Measurements from ENCODE around the gene C9orf153. TPM values are rescaled to one million over a fixed set of nuclear protein-coding genes. Genes with fewer than 3 reads are reported as not detected.

The C9orf153 gene
- total and polyA plus RNA-seq, 2 of the 4 experiments (the other 2 are of a cell fraction) = not detected

GRCh38 chr9:86250123-86250522, 9.3 kb downstream of the C9orf153 start:
- BruUV-seq (replicated peaks) = no TSS peak

More at GRCh38 chr9:86250123-86250522, 9.3 kb downstream of the C9orf153 start:
- Histone ChIP-seq H3K9me3 (ENCODE audit: control insufficient read depth, insufficient read depth, low read length) (no peaks in the 10 kb centered on the region), H3K27me3 (ENCODE audit: control insufficient read depth, insufficient read depth, low read length) (no peaks in the 10 kb centered on the region), H2AFZ (replicated peaks; ENCODE audit: low read length, poor library complexity) (no peak overlapping the region), H3K36me3 (ENCODE audit: control insufficient read depth, insufficient read depth, low read length) (no peaks in the 10 kb centered on the region), H3K9ac (ENCODE audit: low read depth, low read length) (no peak overlapping the region), H3K4me2 (ENCODE audit: low read depth, low read length) (no peak overlapping the region), H4K91ac (ENCODE audit: insufficient read depth, low read depth, low read length) (no peak overlapping the region), H4K20me1 (ENCODE audit: insufficient read depth, low read length) (no peaks in the 10 kb centered on the region), H4K5ac (ENCODE audit: low read depth, low read length) (no peak overlapping the region), H3K14ac (replicated peaks; ENCODE audit: low read depth, low read length) (no peak overlapping the region), H3K18ac (ENCODE audit: low read depth, low read length) (no peak overlapping the region), H3K4me1 (ENCODE audit: control insufficient read depth, insufficient read depth, low read length) (no peaks in the 10 kb centered on the region), H2BK120ac (ENCODE audit: low read depth, low read length) (no peak overlapping the region), H2BK15ac (ENCODE audit: low read depth, low read length) (no peak overlapping the region), H2AK9ac (replicated peaks; ENCODE audit: low read depth, low read length, poor library complexity) (no peak overlapping the region), H2BK5ac (ENCODE audit: low read depth, low read length, poor library complexity, severe bottlenecking) (no peak overlapping the region), H3K27ac (ENCODE audit: insufficient read depth, low read length) (no peak overlapping the region), H3K23ac (ENCODE audit: low read depth, low read length) (no peak overlapping the region), H3K9me1 (ENCODE audit: insufficient read depth, low read length) (no peaks in the 10 kb centered on the region), H3K79me1 (ENCODE audit: low read depth in 1 of 2, low read length in 2 of 2) (no peaks in the 10 kb centered on the region), H3K56ac (ENCODE audit: extremely low read depth, insufficient read depth, low read length) (no peak overlapping the region), H2BK20ac (ENCODE audit: low read depth, low read length) (no peak overlapping the region), H3K4ac (ENCODE audit: low read depth, low read length) (no peak overlapping the region), H3K4me3 (ENCODE audit: insufficient read depth, low read depth, low read length) (no peak overlapping the region), H4K8ac (ENCODE audit: low read depth in 2 of 2, low read length in 2 of 2) (no peak overlapping the region), H2AK5ac (ENCODE audit: low read depth, low read length) (no peak overlapping the region)
- ChIA-PET CTCF (interaction anchor here (1.2 kb wide), 1 partner anchor 48 kb away, joined by 3 read pairs; no protein-coding TSS in a partner anchor), POLR2A (ENCODE audit: unreplicated experiment) (no interaction called here)
- ATAC-seq (ENCODE audit: low read depth) (no peak), DNase-seq (no peak)
- dilution Hi-C loops (cut with HindIII; ENCODE audit: low sequenced_read_pairs, unreplicated experiment) (no loop called here), intact Hi-C loops (cut with micrococcal nuclease) (no loop called here), in situ Hi-C loops (cut with MboI; ENCODE audit: low sequenced_read_pairs) (no loop called here)
- TF ChIP-seq MAFK (IDR thresholded peaks at IDR 0.05; ENCODE audit: low read depth, low read length) (no peak), POLR2A (IDR thresholded peaks at IDR 0.05; ENCODE audit: low read depth, low read length) (no peak), MAZ (IDR thresholded peaks at IDR 0.05; ENCODE audit: borderline replicate concordance, low read depth, low read length) (no peak), RFX5 (IDR thresholded peaks at IDR 0.05; ENCODE audit: low read depth, low read length) (no peak), SMC3 (IDR thresholded peaks at IDR 0.05; ENCODE audit: low read depth, low read length) (no peak), MXI1 (IDR thresholded peaks at IDR 0.05; ENCODE audit: borderline replicate concordance, low read depth, low read length) (no peak), CEBPB (IDR thresholded peaks at IDR 0.05; ENCODE audit: low read depth, low read length) (no peak)
- TF ChIP-seq, protein P1, sequence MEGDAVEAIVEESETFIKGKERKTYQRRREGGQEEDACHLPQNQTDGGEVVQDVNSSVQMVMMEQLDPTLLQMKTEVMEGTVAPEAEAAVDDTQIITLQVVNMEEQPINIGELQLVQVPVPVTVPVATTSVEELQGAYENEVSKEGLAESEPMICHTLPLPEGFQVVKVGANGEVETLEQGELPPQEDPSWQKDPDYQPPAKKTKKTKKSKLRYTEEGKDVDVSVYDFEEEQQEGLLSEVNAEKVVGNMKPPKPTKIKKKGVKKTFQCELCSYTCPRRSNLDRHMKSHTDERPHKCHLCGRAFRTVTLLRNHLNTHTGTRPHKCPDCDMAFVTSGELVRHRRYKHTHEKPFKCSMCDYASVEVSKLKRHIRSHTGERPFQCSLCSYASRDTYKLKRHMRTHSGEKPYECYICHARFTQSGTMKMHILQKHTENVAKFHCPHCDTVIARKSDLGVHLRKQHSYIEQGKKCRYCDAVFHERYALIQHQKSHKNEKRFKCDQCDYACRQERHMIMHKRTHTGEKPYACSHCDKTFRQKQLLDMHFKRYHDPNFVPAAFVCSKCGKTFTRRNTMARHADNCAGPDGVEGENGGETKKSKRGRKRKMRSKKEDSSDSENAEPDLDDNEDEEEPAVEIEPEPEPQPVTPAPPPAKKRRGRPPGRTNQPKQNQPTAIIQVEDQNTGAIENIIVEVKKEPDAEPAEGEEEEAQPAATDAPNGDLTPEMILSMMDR (conservative IDR thresholded peaks at IDR 0.05; ENCODE audit: low read depth, low read length) = no peak

Measured in IMR-90 (cell line).